HepG2 (cell line): ENCODE measurements around the gene TOR4A. TPM values are rescaled to one million over a fixed set of nuclear protein-coding genes. Genes with fewer than 3 reads are reported as not detected.
A peak's percentile ranks its signal among the peaks of the same experiment; 100 is the strongest.

Experiments
- ADNP ChIP-seq: sonication (generic); formaldehyde crosslinking; IDR thresholded peaks from 2 replicates; pipeline ENCODE4 v1.4.0; 2020; ENCODE audit warnings: missing genetic modification reagents
- ARNT2 ChIP-seq: sonication (generic); formaldehyde crosslinking; IDR thresholded peaks from 2 replicates; pipeline ENCODE4 v1.8.0; 2022; ENCODE audit warnings: mild to moderate bottlenecking, low read depth, missing genetic modification reagents, moderate library complexity
- FOXM1 ChIP-seq: sonication (generic); formaldehyde crosslinking; IDR thresholded peaks from 2 replicates; pipeline ENCODE4 v1.5.0; 2020; ENCODE audit warnings: missing genetic modification reagents
- LCORL ChIP-seq, 2 experiments: fragments of 450-650 bp in 1 of 2; sonication (generic) in 1 of 2; formaldehyde crosslinking in 1 of 2; IDR thresholded peaks; 2 replicates each; pipeline versions ENCODE4 v1.5.0 to v1.6.1; 2017 to 2020; ENCODE audit warnings: antibody characterized with exemption in 1 of 2, missing genetic modification reagents in 1 of 2
- NR2F6 ChIP-seq, 2 experiments: IDR thresholded peaks; 2 replicates each; pipeline ENCODE4 v1.6.1; 2016; ENCODE audit warnings: antibody characterized with exemption in 1 of 2, mild to moderate bottlenecking in 1 of 2
- PTBP1 ChIP-seq: fragments of 200-400 bp; formaldehyde crosslinking; IDR thresholded peaks from 2 replicates; pipeline ENCODE4 v1.6.1; 2018; ENCODE audit warnings: low read length, low read depth; ENCODE audit not compliant: poor library complexity, severe bottlenecking
- SAP130 ChIP-seq: IDR thresholded peaks from 2 replicates; pipeline ENCODE4 v1.6.1; 2016; ENCODE audit warnings: low read depth
- SIX1 ChIP-seq: sonication (generic); formaldehyde crosslinking; IDR thresholded peaks from 2 replicates; pipeline ENCODE4 v1.4.0; 2020; ENCODE audit warnings: missing genetic modification reagents, borderline replicate concordance
- SNRNP70 ChIP-seq: fragments of 200-400 bp; formaldehyde crosslinking; IDR thresholded peaks from 2 replicates; pipeline ENCODE4 v1.6.1; 2017; ENCODE audit warnings: mild to moderate bottlenecking, low read depth, low read length, moderate library complexity
- ZBTB8A ChIP-seq: sonication (generic); formaldehyde crosslinking; IDR thresholded peaks from 2 replicates; pipeline ENCODE4 v1.4.0; 2020; ENCODE audit warnings: mild to moderate bottlenecking, low read depth, missing genetic modification reagents, borderline replicate concordance
- ZFP82 ChIP-seq: sonication (generic); formaldehyde crosslinking; IDR thresholded peaks from 2 replicates; pipeline ENCODE4 v1.5.1; 2020; ENCODE audit warnings: mild to moderate bottlenecking, missing genetic modification reagents, borderline replicate concordance
- ZFY ChIP-seq: sonication (generic); formaldehyde crosslinking; IDR thresholded peaks from 2 replicates; pipeline ENCODE4 v1.4.0; 2020; ENCODE audit warnings: missing genetic modification reagents
- ZNF224 ChIP-seq: sonication (generic); formaldehyde crosslinking; IDR thresholded peaks from 2 replicates; pipeline ENCODE4 v1.5.0; 2020; ENCODE audit warnings: mild to moderate bottlenecking, missing genetic modification reagents
- ZNF264 ChIP-seq: sonication (generic); formaldehyde crosslinking; IDR thresholded peaks from 2 replicates; pipeline ENCODE4 v1.4.0; 2020; ENCODE audit warnings: missing genetic modification reagents
- ZNF335 ChIP-seq: sonication (generic); formaldehyde crosslinking; IDR thresholded peaks from 2 replicates; pipeline ENCODE4 v1.4.0; 2020; ENCODE audit warnings: missing genetic modification reagents
- ZNF441 ChIP-seq: sonication (generic); formaldehyde crosslinking; IDR thresholded peaks from 2 replicates; pipeline ENCODE4 v1.7.0; 2021; ENCODE audit warnings: missing genetic modification reagents, borderline replicate concordance
- ZNF605 ChIP-seq: sonication (generic); formaldehyde crosslinking; IDR thresholded peaks from 2 replicates; pipeline ENCODE4 v1.8.0; 2022; ENCODE audit warnings: mild to moderate bottlenecking, missing genetic modification reagents
- ZNF724P ChIP-seq: sonication (generic); formaldehyde crosslinking; IDR thresholded peaks from 2 replicates; pipeline ENCODE4 v1.8.0; 2022; ENCODE audit warnings: missing genetic modification reagents, borderline replicate concordance
- ZSCAN12 ChIP-seq: sonication (generic); formaldehyde crosslinking; IDR thresholded peaks from 2 replicates; pipeline ENCODE4 v1.9.0; 2021; ENCODE audit warnings: mild to moderate bottlenecking, missing genetic modification reagents
- ZSCAN25 ChIP-seq: sonication (generic); formaldehyde crosslinking; IDR thresholded peaks from 2 replicates; pipeline ENCODE4 v1.8.0; 2022; ENCODE audit warnings: mild to moderate bottlenecking, missing genetic modification reagents
- polyA plus RNA-seq, 8 experiments: library from polyadenylated mRNA; depleted of rRNA in 3 of 8; stranded (reverse) in 7 of 8; unstranded in 1 of 8; fragments of >200 nt; fragmentation: Illumina TruSeq in 4 of 8; extraction: Trizol in 4 of 8; gene quantifications; 2 replicates each; pipeline versions ENCODE4 v1.2.1 to v1.2.3, GENCODE V29; 2011 to 2016; ENCODE audit warnings: low read depth in 4 of 8, missing spikeins in 1 of 8, mixed read lengths in 1 of 8; ENCODE audit not compliant: insufficient read depth in 1 of 8
- total RNA-seq, 5 experiments: library from RNA; depleted of rRNA; stranded (reverse); fragments of >200 nt; fragmentation: Illumina TruSeq; extraction: Trizol; gene quantifications; 2 replicates each; pipeline ENCODE4 v1.2.3, GENCODE V29; 2016; ENCODE audit warnings: low read depth in 1 of 5
- TF ChIP-seq, protein P1 (sequence below): sonication (generic); formaldehyde crosslinking; IDR thresholded peaks from 2 replicates; pipeline ENCODE4 v1.4.0; 2020; ENCODE audit warnings: missing genetic modification reagents
- TF ChIP-seq, protein P2 (sequence below): sonication (generic); formaldehyde crosslinking; IDR thresholded peaks from 2 replicates; pipeline ENCODE4 v1.5.0; 2020; ENCODE audit warnings: missing genetic modification reagents
- TF ChIP-seq, protein P3 (sequence below): sonication (generic); formaldehyde crosslinking; IDR thresholded peaks from 2 replicates; pipeline ENCODE4 v1.5.0; 2020; ENCODE audit warnings: mild to moderate bottlenecking, missing genetic modification reagents
- TF ChIP-seq, protein P4 (sequence below): sonication (generic); formaldehyde crosslinking; IDR thresholded peaks from 2 replicates; pipeline ENCODE4 v1.4.0; 2020; ENCODE audit warnings: missing genetic modification reagents, low read depth, mild to moderate bottlenecking, borderline replicate concordance

TOR4A gene
- total and polyA plus RNA-seq, 2 of the 13 experiments (the other 11 are each of a cell fraction or from before 2014, with no cell fraction given): 11.1 to 14.2 TPM

DNA sequence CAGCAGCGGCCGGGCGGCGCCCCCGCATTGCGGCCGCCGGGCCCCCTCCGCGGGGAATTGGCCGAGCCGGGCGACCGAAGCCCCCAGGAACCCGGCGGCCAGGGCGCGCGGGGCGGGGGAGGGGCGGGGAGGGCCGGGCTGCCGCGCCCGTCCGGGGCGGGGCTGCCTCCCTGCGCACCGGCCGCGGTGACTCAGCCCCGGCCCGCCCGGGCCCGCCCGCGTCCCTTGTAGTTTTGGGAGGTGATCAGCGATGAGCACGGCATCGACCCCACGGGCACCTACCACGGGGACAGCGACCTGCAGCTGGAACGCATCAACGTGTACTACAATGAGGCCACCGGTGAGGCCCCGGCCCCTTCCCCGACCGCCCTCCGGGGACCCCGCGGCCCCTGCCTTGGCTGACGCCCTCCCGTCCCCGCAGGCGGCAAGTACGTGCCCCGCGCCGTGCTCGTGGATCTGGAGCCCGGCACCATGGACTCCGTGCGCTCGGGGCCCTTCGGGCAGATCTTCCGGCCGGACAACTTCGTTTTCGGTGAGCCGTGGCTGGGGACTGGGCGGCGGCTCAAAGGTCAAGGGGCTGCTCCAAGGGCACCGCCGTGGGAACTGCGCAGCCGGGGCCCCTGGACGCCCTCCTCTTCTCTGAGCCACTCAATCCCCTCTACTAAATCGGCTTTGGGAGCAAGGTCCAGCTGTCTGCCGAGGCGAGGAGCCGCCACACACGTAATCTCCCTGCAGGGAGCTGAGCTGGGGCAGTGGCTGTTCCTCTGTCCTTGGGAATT lies 35.8 kb upstream of the TOR4A start (continued):
- TF ChIP-seq SAP130 (CRISPR knock-in tag) (peak; percentile 73), ZNF224 (CRISPR knock-in tag) (no peak), SIX1 (CRISPR knock-in tag) (no peak), ZNF335 (CRISPR knock-in tag) (no peak), ADNP (CRISPR knock-in tag) (no peak), ZNF264 (CRISPR knock-in tag) (0 out of 2 replicates have a peak, but pooled peaks have one; percentile 26), ARNT2 (CRISPR knock-in tag) (0 out of 2 replicates have a peak, but pooled peaks have one; percentile 13), ZFP82 (CRISPR knock-in tag) (no peak), ZBTB8A (CRISPR knock-in tag) (no peak), SNRNP70 (no peak), ZSCAN25 (CRISPR knock-in tag) (peak; percentile 41; the same call in 1 of the 2 replicates), ZNF441 (CRISPR knock-in tag) (peak; percentile 29; the same call in 1 of the 2 replicates), NR2F6 (IDR thresholded peaks at IDR 0.05) (peak; percentile 72), NR2F6 (CRISPR knock-in tag; IDR thresholded peaks at IDR 0.05) (peak; percentile 66), LCORL (IDR thresholded peaks at IDR 0.05) (no peak), LCORL (CRISPR knock-in tag; IDR thresholded peaks at IDR 0.05) (peak; percentile 91), ZNF605 (CRISPR knock-in tag) (peak; percentile 88), ZNF724P (CRISPR knock-in tag) (peak; percentile 89; the same call in 1 of the 2 replicates), ZFY (CRISPR knock-in tag) (peak; percentile 54; the same call in 1 of the 2 replicates), FOXM1 (CRISPR knock-in tag) (no peak), ZSCAN12 (CRISPR knock-in tag) (no peak), PTBP1 (no peak)
- TF ChIP-seq, protein P1, sequence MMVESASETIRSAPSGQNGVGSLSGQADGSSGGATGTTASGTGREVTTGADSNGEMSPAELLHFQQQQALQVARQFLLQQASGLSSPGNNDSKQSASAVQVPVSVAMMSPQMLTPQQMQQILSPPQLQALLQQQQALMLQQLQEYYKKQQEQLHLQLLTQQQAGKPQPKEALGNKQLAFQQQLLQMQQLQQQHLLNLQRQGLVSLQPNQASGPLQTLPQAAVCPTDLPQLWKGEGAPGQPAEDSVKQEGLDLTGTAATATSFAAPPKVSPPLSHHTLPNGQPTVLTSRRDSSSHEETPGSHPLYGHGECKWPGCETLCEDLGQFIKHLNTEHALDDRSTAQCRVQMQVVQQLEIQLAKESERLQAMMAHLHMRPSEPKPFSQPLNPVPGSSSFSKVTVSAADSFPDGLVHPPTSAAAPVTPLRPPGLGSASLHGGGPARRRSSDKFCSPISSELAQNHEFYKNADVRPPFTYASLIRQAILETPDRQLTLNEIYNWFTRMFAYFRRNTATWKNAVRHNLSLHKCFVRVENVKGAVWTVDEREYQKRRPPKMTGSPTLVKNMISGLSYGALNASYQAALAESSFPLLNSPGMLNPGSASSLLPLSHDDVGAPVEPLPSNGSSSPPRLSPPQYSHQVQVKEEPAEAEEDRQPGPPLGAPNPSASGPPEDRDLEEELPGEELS: no peak
- TF ChIP-seq, protein P2, sequence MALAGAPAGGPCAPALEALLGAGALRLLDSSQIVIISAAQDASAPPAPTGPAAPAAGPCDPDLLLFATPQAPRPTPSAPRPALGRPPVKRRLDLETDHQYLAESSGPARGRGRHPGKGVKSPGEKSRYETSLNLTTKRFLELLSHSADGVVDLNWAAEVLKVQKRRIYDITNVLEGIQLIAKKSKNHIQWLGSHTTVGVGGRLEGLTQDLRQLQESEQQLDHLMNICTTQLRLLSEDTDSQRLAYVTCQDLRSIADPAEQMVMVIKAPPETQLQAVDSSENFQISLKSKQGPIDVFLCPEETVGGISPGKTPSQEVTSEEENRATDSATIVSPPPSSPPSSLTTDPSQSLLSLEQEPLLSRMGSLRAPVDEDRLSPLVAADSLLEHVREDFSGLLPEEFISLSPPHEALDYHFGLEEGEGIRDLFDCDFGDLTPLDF (CRISPR knock-in tag): no peak; the same call in 1 of the 2 replicates
- TF ChIP-seq, protein P3, sequence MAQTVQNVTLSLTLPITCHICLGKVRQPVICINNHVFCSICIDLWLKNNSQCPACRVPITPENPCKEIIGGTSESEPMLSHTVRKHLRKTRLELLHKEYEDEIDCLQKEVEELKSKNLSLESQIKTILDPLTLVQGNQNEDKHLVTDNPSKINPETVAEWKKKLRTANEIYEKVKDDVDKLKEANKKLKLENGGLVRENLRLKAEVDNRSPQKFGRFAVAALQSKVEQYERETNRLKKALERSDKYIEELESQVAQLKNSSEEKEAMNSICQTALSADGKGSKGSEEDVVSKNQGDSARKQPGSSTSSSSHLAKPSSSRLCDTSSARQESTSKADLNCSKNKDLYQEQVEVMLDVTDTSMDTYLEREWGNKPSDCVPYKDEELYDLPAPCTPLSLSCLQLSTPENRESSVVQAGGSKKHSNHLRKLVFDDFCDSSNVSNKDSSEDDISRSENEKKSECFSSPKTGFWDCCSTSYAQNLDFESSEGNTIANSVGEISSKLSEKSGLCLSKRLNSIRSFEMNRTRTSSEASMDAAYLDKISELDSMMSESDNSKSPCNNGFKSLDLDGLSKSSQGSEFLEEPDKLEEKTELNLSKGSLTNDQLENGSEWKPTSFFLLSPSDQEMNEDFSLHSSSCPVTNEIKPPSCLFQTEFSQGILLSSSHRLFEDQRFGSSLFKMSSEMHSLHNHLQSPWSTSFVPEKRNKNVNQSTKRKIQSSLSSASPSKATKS (CRISPR knock-in tag): no peak; the same call in 1 of the 2 replicates
- TF ChIP-seq, protein P4, sequence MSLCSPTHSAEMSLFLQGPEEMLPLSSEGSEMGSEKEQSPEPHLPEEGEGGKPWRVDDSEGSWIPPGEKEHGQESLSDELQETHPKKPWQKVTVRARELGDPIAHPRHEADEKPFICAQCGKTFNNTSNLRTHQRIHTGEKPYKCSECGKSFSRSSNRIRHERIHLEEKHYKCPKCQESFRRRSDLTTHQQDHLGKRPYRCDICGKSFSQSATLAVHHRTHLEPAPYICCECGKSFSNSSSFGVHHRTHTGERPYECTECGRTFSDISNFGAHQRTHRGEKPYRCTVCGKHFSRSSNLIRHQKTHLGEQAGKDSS (CRISPR knock-in tag): no peak; the same call in 1 of the 2 replicates
